ENCODE results near the gene GSX1. TPM values are rescaled to one million over a fixed set of nuclear protein-coding genes. Genes with fewer than 3 reads are reported as not detected.
A peak's percentile ranks its signal among the peaks of the same experiment; 100 is the strongest.

Gene GSX1
- total RNA-seq, 1 donor from 2014 or later: not detected

GRCh38 chr13:27775943-27776342, 16.3 kb upstream of the GSX1 start:
- H3K4me3 Mint-ChIP-seq (ENCODE audit: unreplicated experiment): no peak overlapping the region
- H3K27ac Mint-ChIP-seq (ENCODE audit: unreplicated experiment): no peak overlapping the region
- peaks cover 54% of the 10 kb centered on the region for H3K27me3 Mint-ChIP-seq (ENCODE audit: low read depth)
- no peaks in the 10 kb centered on the region for H3K36me3 Mint-ChIP-seq (ENCODE audit: low read depth)
- H3K4me1 Mint-ChIP-seq (ENCODE audit: low read depth): no peaks in the 10 kb centered on the region
- no peaks in the 10 kb centered on the region for H3K9me3 Mint-ChIP-seq (ENCODE audit: low read depth)
- DNase-seq (ENCODE audit: low spot score): no peak
- TF ChIP-seq CTCF (IDR thresholded peaks at IDR 0.05): no peak

GRCh38 chr13:27782151-27782550, 10.1 kb upstream of the GSX1 start:
- Mint-ChIP-seq H3K4me1 (ENCODE audit: low read depth) (no peaks in the 10 kb centered on the region), H3K36me3 (ENCODE audit: low read depth) (no peaks in the 10 kb centered on the region), H3K27ac (ENCODE audit: unreplicated experiment) (no peak overlapping the region), H3K9me3 (ENCODE audit: low read depth) (peaks cover 4% of the 10 kb centered on the region), H3K4me3 (ENCODE audit: unreplicated experiment) (no peak overlapping the region), H3K27me3 (ENCODE audit: low read depth) (peaks cover 59% of the 10 kb centered on the region)
- no peak for TF ChIP-seq CTCF (IDR thresholded peaks at IDR 0.05)
- DNase-seq (ENCODE audit: low spot score): no peak

GRCh38 chr13:27783111-27783510, 9.2 kb upstream of the GSX1 start:
- Mint-ChIP-seq H3K4me3 (ENCODE audit: unreplicated experiment) (no peak overlapping the region), H3K27ac (ENCODE audit: unreplicated experiment) (no peak overlapping the region), H3K9me3 (ENCODE audit: low read depth) (peaks cover 4% of the 10 kb centered on the region), H3K36me3 (ENCODE audit: low read depth) (no peaks in the 10 kb centered on the region), H3K4me1 (ENCODE audit: low read depth) (no peaks in the 10 kb centered on the region), H3K27me3 (ENCODE audit: low read depth) (peaks cover 60% of the 10 kb centered on the region)
- TF ChIP-seq CTCF (IDR thresholded peaks at IDR 0.05): peak; percentile 49
- DNase-seq (ENCODE audit: low spot score): no peak

- no peak overlapping the region for H3K27ac Mint-ChIP-seq (ENCODE audit: unreplicated experiment)
- no peak for DNase-seq (ENCODE audit: low spot score)
- TF ChIP-seq CTCF (IDR thresholded peaks at IDR 0.05): no peak
- H3K27me3 Mint-ChIP-seq (ENCODE audit: low read depth): peaks cover 67% of the 10 kb centered on the region
- no peak overlapping the region for H3K4me3 Mint-ChIP-seq (ENCODE audit: unreplicated experiment)
- peaks cover 1% of the 10 kb centered on the region for H3K36me3 Mint-ChIP-seq (ENCODE audit: low read depth)
- H3K4me1 Mint-ChIP-seq (ENCODE audit: low read depth): peaks cover 12% of the 10 kb centered on the region
- H3K9me3 Mint-ChIP-seq (ENCODE audit: low read depth): peaks cover 12% of the 10 kb centered on the region
These were observed 4.0 kb upstream of the GSX1 start for GRCh38 chr13:27788271-27788670.

GRCh38 chr13:27789153-27789494, 3.2 kb upstream of the GSX1 start:
- H3K4me3 Mint-ChIP-seq (ENCODE audit: unreplicated experiment): no peak overlapping the region
- H3K9me3 Mint-ChIP-seq (ENCODE audit: low read depth): peaks cover 12% of the 10 kb centered on the region
- H3K27ac Mint-ChIP-seq (ENCODE audit: unreplicated experiment): no peak overlapping the region
- DNase-seq (ENCODE audit: low spot score): no peak
- peaks cover 13% of the 10 kb centered on the region for H3K4me1 Mint-ChIP-seq (ENCODE audit: low read depth)
- peaks cover 1% of the 10 kb centered on the region for H3K36me3 Mint-ChIP-seq (ENCODE audit: low read depth)
- peaks cover 66% of the 10 kb centered on the region for H3K27me3 Mint-ChIP-seq (ENCODE audit: low read depth)
- no peak for TF ChIP-seq CTCF (IDR thresholded peaks at IDR 0.05)

Measured in chondrocyte (in vitro differentiated cells).